Naive B cell (primary cell): Measurements from ENCODE around the gene ARHGEF11. TPM values are rescaled to one million over a fixed set of nuclear protein-coding genes. Genes with fewer than 3 reads are reported as not detected.

Experiments used
- polyA plus RNA-seq, 6 donors: library from polyadenylated mRNA; unstranded; fragments of 300-500 nt; fragmentation: Illumina TruSeq; gene quantifications; one replicate each; pipeline ENCODE4 v1.2.3, GENCODE V29; 2021; ENCODE audit warnings: low read depth in 6 of 6

The ARHGEF11 gene
- polyA plus RNA-seq, 6 donors from 2014 or later = 2.0 to 5.6 (median 3.0) TPM

Other genes starting within 250 kb of the ARHGEF11 start
- gene SH2D2A, start 228.9 kb downstream of the ARHGEF11 start, polyA plus RNA-seq = 1 to 10 TPM in 1 of 6 donors, under 1 TPM in 4, not detected in 1; 0.26 to 1.2 (median 0.31) TPM
- not detected for gene INSRR, start 186.6 kb downstream of the ARHGEF11 start, polyA plus RNA-seq
- gene NTRK1, start 184.9 kb downstream of the ARHGEF11 start, polyA plus RNA-seq = not detected
- under 1 TPM in 3 of 6 donors, not detected in 3; 0.11 to 0.85 (median 0.27) TPM for gene PEAR1, start 152.0 kb downstream of the ARHGEF11 start, polyA plus RNA-seq
- not detected for gene LRRC71, start 125.1 kb downstream of the ARHGEF11 start, polyA plus RNA-seq
- not detected for gene ETV3L, start 54.1 kb upstream of the ARHGEF11 start, polyA plus RNA-seq
- gene ETV3, start 92.7 kb upstream of the ARHGEF11 start, polyA plus RNA-seq = 10 to 100 TPM in 4 of 6 donors, 1 to 10 TPM in 2; 2.3 to 14.5 (median 12.3) TPM